Measurements from ENCODE around the gene TIGD7. TPM values are rescaled to one million over a fixed set of nuclear protein-coding genes. Genes with fewer than 3 reads are reported as not detected.
A peak's percentile ranks its signal among the peaks of the same experiment; 100 is the strongest.
"Not testable (repeated sequence)": the region's sequence is repeated elsewhere in the genome, so short reads cannot be mapped to it uniquely, and the experiment has no call there.

The TIGD7 gene
- total RNA-seq, 1 experiment from 2014 or later = 2.1 TPM

GRCh38 chr16:3270718-3271117 is 34.5 kb downstream of the TIGD7 start:
- not testable (repeated sequence) for H3K4me3 ChIP-seq; H3K27ac ChIP-seq; H3K27me3 ChIP-seq (replicated peaks)

DNA sequence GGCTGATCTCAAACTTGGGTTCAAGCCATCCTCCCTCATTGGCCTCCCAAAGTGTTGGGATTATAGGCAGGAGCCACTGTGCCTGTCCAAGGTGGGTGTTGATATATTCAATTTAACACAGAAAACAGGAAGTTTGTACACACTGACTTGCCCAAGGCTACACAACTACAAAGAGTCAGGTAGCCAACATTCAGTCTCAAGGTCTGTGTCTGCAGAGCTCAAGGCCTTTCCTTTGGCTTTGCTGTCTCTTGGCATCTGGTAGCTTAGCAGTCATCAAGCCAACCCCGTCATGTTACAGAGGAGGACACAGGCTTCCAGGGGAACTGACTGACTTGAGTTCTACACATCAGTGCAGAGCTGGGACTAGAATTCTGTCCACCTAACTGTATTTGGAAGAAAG is 36.9 kb downstream of the TIGD7 start:
- Histone ChIP-seq H3K9me3 (replicated peaks) (peaks cover 5% of the 10 kb centered on the region), H3K4me1 (replicated peaks) (peaks cover 8% of the 10 kb centered on the region), H3K4me3 (no peak overlapping the region), H3K36me3 (no peaks in the 10 kb centered on the region), H3K27me3 (replicated peaks) (no peaks in the 10 kb centered on the region), H3K27ac (no peak overlapping the region)
- no peak for DNase-seq (ENCODE audit: low read depth in 1 of 2, low spot score in 2 of 2)

More at GRCh38 chr16:3270718-3271117, 34.5 kb downstream of the TIGD7 start:
- DNase-seq (ENCODE audit: low read depth in 1 of 2, low spot score in 2 of 2); H3K4me1 ChIP-seq (replicated peaks); H3K9me3 ChIP-seq (replicated peaks); H3K36me3 ChIP-seq: not testable (repeated sequence)

GRCh38 chr16:3266873-3267537 is 38.2 kb downstream of the TIGD7 start:
- Histone ChIP-seq H3K27ac (no peak overlapping the region), H3K4me3 (no peak overlapping the region), H3K9me3 (replicated peaks) (peaks cover 5% of the 10 kb centered on the region), H3K4me1 (replicated peaks) (peaks cover 10% of the 10 kb centered on the region), H3K36me3 (no peaks in the 10 kb centered on the region), H3K27me3 (replicated peaks) (no peaks in the 10 kb centered on the region)
- no peak for DNase-seq (ENCODE audit: low read depth in 1 of 2, low spot score in 2 of 2)

DNA sequence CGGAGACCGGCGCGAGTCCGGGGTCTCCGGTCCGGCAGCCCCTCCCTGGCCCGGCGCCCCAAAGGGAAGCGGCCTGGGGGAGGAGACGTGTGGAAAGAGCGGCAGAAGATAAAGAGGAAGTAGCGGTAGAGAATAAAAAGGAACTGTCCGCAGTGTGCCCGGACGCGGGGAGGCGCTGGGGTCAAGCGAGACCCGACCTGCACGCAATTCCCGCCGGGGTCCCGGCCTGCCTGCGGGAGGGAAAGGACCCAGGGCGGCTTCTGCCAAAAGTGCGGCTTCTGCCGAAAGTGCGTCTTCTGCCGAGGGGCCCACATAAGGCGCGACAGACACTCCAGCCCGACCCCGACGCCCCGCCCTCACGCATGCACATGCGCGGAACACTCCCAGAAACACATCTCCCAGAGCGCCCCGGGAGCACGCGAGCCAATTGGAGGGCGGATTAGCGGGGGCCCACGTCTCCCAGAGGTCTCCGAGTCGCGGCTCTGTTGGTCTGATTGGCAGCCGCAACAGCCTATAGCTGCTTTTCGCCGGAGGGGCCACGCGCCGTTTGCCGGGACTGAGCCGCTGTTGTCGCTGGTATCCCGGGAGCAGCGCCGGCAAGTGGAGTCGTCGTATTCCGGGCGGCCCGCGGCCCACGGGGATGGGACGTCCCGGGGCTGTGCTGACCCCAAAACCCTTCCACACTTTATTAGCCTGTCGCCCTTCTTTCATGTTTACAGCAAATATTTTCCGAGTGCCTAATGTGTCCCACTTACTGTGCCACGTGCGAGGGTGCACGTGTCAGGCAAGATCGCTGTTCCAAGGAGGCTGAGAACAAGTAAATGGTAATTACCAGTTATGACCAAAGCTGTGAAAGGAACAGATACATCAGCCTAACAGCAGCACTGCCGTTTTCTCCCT is 40.8 kb downstream of the TIGD7 start:
- Histone ChIP-seq H3K27ac (peak overlapping the region; percentile 68), H3K9me3 (replicated peaks) (peaks cover 5% of the 10 kb centered on the region), H3K4me3 (peak overlapping the region; percentile 55), H3K27me3 (replicated peaks) (no peaks in the 10 kb centered on the region), H3K4me1 (replicated peaks) (peaks cover 10% of the 10 kb centered on the region), H3K36me3 (no peaks in the 10 kb centered on the region)
- peak; percentile 96 to 98 for DNase-seq (ENCODE audit: low read depth in 1 of 2, low spot score in 2 of 2)

DNA sequence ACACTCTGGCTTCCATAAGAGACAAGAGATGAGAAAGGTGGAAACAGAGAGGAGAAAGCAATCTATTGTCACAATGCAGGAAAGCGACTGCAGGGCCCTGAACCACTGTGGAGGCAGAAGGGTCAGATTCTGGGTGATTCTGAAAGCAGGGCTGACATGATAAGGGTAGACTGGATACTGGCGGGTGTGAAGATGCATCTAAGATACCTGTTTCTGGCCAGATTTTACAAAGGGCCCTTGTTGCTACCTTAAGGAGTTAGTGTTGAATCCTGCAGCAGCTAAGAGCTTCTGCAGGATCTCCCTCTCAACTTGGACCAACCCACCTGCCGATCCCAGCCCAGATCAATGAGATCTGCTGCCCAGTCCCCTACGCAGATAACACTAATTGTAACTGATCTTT is 42.7 kb downstream of the TIGD7 start:
- Histone ChIP-seq H3K36me3 (no peaks in the 10 kb centered on the region), H3K9me3 (replicated peaks) (peaks cover 5% of the 10 kb centered on the region), H3K4me1 (replicated peaks) (peaks cover 10% of the 10 kb centered on the region), H3K27ac (no peak overlapping the region), H3K27me3 (replicated peaks) (no peaks in the 10 kb centered on the region), H3K4me3 (no peak overlapping the region)
- DNase-seq (ENCODE audit: low read depth in 1 of 2, low spot score in 2 of 2) = no peak

DNA sequence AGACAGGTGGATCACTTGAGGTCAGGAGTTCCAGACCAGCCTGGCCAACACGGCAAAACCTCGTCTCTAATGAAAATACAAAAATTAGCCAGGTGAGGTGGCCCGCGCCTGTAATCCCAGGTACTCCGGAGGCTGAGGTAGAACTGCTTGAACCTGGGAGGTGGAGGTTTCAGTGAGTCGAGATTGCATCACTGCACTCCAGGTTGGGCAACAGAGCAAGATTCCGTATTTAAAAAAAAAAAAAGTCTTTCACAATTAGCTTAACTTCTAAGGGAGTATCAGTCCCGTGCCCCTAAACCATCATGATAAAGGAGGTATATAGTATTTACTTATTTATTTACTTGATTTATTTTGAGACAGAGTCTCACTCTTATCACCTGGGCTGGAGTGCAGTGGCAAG is 45.4 kb downstream of the TIGD7 start:
- Histone ChIP-seq H3K36me3 (no peaks in the 10 kb centered on the region), H3K4me1 (replicated peaks) (peaks cover 8% of the 10 kb centered on the region), H3K27ac (no peak overlapping the region), H3K9me3 (replicated peaks) (peaks cover 4% of the 10 kb centered on the region), H3K27me3 (replicated peaks) (no peaks in the 10 kb centered on the region), H3K4me3 (no peak overlapping the region)
- no peak for DNase-seq (ENCODE audit: low read depth in 1 of 2, low spot score in 2 of 2)

- Histone ChIP-seq H3K4me1 (replicated peaks) (no peaks in the 10 kb centered on the region), H3K27ac (no peak overlapping the region), H3K4me3 (no peak overlapping the region), H3K27me3 (replicated peaks) (no peaks in the 10 kb centered on the region), H3K9me3 (replicated peaks) (0 out of 2 replicates have a peak, but pooled peaks cover 3% of the 10 kb centered on the region), H3K36me3 (no peaks in the 10 kb centered on the region)
- no peak for DNase-seq (ENCODE audit: low read depth in 1 of 2, low spot score in 2 of 2)
Observed at GRCh38 chr16:3256866-3257465, 48.3 kb downstream of the TIGD7 start.

DNA sequence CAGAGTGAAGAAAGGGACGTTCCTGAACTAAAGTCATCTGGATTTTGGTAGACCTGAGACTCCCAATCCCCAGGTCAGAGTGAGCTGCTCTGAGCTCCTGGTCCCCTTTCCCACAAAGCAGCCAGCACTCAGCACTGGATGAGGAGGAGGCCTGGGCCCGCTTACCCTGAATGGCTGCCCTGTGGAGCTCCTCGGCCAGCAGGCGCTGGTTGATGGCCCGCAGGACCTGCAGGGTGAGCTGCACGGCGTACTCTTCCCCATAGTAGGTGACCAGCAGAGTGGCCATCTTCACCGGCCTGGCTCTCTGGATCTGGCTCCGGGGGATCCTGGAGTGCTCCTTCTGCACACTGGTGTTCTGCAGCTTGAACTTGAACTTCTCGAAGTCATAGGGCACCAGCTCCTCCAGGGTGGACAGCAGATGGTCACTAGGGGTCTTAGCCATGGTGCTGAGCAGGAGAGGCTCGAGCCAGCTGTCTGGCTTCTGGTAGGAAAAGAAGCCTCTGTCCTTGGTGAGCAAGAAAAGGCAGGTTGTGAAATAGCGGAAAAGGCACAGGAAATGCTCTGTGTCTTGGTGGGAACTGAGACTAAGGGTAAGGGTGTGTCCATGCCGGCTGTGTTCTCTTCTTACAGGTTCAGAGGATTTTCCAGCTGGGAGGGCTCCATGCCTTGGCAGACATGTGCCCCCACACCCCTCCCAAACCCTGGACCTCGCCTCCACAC is 48.9 kb downstream of the TIGD7 start, which contains the start of gene MEFV:
Gene MEFV, minus strand, starts transcription at position 488 of the 720 bp plus-strand sequence. Its CDS starts 46 bp downstream, at position 442.
- H3K4me1 ChIP-seq (replicated peaks) = no peaks in the 10 kb centered on the region
- 0 out of 2 replicates have a peak, but pooled peaks cover 3% of the 10 kb centered on the region for H3K9me3 ChIP-seq (replicated peaks)
- no peak for DNase-seq (ENCODE audit: low read depth in 1 of 2, low spot score in 2 of 2)
- H3K27me3 ChIP-seq (replicated peaks) = no peaks in the 10 kb centered on the region
- H3K4me3 ChIP-seq = no peak within 1 kb of the TSS
- no peak within 1 kb of the TSS for H3K27ac ChIP-seq
- no peaks in the 10 kb centered on the region for H3K36me3 ChIP-seq

- no peak overlapping the region for H3K4me3 ChIP-seq
- no peak overlapping the region for H3K27ac ChIP-seq
Observed at GRCh38 chr16:3254309-3254708, 50.9 kb downstream of the TIGD7 start.

GRCh38 chr16:3252967-3253366 is 52.3 kb downstream of the TIGD7 start:
- Histone ChIP-seq H3K9me3 (replicated peaks) (0 out of 2 replicates have a peak, but pooled peaks cover 3% of the 10 kb centered on the region), H3K4me3 (no peak overlapping the region), H3K27ac (no peak overlapping the region), H3K27me3 (replicated peaks) (no peaks in the 10 kb centered on the region), H3K36me3 (no peaks in the 10 kb centered on the region), H3K4me1 (replicated peaks) (no peaks in the 10 kb centered on the region)
- no peak for DNase-seq (ENCODE audit: low read depth in 1 of 2, low spot score in 2 of 2)

More at GRCh38 chr16:3254309-3254708, 50.9 kb downstream of the TIGD7 start:
- H3K27me3 ChIP-seq (replicated peaks) = no peaks in the 10 kb centered on the region
- no peaks in the 10 kb centered on the region for H3K36me3 ChIP-seq
- 0 out of 2 replicates have a peak, but pooled peaks cover 3% of the 10 kb centered on the region for H3K9me3 ChIP-seq (replicated peaks)
- no peaks in the 10 kb centered on the region for H3K4me1 ChIP-seq (replicated peaks)
- no peak for DNase-seq (ENCODE audit: low read depth in 1 of 2, low spot score in 2 of 2)

DNA sequence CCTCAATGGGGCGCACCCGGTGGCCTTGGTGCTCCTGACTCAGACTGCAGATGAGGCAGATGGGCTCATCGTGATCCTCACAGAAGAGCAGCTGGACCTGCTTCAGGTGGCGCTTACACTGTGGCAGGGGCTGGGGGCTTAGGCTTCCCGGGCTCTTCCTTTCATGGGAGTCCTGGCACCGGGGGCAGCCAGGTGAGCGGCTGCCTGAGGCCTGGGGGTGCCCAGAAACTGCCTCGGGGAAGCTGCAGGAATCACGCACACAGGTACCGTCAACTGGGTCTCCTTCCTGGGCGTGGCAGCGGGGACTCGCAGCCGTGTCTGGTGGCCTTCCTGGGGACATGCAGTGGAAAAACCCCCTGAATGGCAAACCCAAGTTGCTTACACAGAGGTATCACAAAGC is 55.8 kb downstream of the TIGD7 start:
- Histone ChIP-seq H3K9me3 (replicated peaks) (no peaks in the 10 kb centered on the region; the same call in 1 of the 2 replicates), H3K36me3 (no peaks in the 10 kb centered on the region), H3K27ac (no peak overlapping the region), H3K27me3 (replicated peaks) (no peaks in the 10 kb centered on the region), H3K4me3 (no peak overlapping the region), H3K4me1 (replicated peaks) (no peaks in the 10 kb centered on the region)
- no peak for DNase-seq (ENCODE audit: low read depth in 1 of 2, low spot score in 2 of 2)

DNA sequence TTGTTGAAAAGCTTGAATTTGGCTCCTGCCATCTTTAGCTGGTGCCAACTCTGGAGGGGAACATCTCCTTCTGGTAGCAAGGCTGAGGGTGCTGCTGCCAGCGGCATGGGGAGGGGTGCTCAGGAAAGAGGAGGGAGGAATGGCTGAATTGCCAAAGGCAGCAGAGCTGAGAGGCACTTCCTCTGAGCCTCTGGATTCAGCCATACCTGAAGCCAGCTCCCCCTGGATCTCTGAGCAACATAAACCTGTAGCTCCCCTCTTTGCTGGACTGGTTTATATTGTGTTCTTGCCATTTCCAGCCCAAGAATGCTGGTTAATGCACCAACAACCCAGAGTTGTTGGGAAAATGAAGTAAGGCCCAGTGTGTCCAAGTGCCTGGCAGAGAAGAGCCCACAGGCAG is 56.2 kb downstream of the TIGD7 start:
- H3K27ac ChIP-seq = no peak overlapping the region
- no peaks in the 10 kb centered on the region for H3K4me1 ChIP-seq (replicated peaks)
- H3K36me3 ChIP-seq = no peaks in the 10 kb centered on the region
- no peak overlapping the region for H3K4me3 ChIP-seq
- no peak for DNase-seq (ENCODE audit: low read depth in 1 of 2, low spot score in 2 of 2)
- no peaks in the 10 kb centered on the region; the same call in 1 of the 2 replicates for H3K9me3 ChIP-seq (replicated peaks)
- H3K27me3 ChIP-seq (replicated peaks) = no peaks in the 10 kb centered on the region
